ENCODE data around the gene ANKK1. TPM values are rescaled to one million over a fixed set of nuclear protein-coding genes. Genes with fewer than 3 reads are reported as not detected.

The ANKK1 gene
- 1 to 10 TPM in 3 of 4 donors, under 1 TPM in 1; 0.30 to 2.1 (median 1.7) TPM for total RNA-seq

GRCh38 chr11:113387605-113388211, at the start of gene ANKK1:
Gene ANKK1 (plus strand): TSS chr11:113387779. CDS start chr11:113387885, 106 bp downstream.
- peaks cover 0 to 29% of the 10 kb centered on the region in 2 donors for H3K27me3 ChIP-seq
- TF ChIP-seq EP300 (IDR thresholded peaks at IDR 0.05) (no peak), POLR2A (IDR thresholded peaks at IDR 0.05) (no peak), CTCF (IDR thresholded peaks at IDR 0.05) (no peak)
- DNase-seq (ENCODE audit: low spot score in 2 of 2): no peak
- 13 to 14% methylated on average over 15 to 22 of the region's 46 CpGs for WGBS, 2 donors
- peaks cover 0 to 8% (median 0%) of the 10 kb centered on the region in 4 donors for H3K4me1 ChIP-seq
- peaks cover 0 to 11% (median 0%) of the 10 kb centered on the region in 3 donors for H3K36me3 ChIP-seq
- H3K4me3 ChIP-seq: peak within 1 kb of the TSS in 1 of 4 donors; percentile 4
- no peaks in the 10 kb centered on the region for H3K9me3 ChIP-seq
- H3K27ac ChIP-seq: no peak within 1 kb of the TSS

- no peaks in the 10 kb centered on the region for H3K27me3 ChIP-seq
- H3K9me3 ChIP-seq: peaks cover 0 to 4% (median 0%) of the 10 kb centered on the region in 4 donors
- no peak overlapping the region for H3K4me3 ChIP-seq
- no peak for DNase-seq (ENCODE audit: low spot score in 2 of 2)
- H3K36me3 ChIP-seq: peaks cover 0 to 99% (median 10%) of the 10 kb centered on the region in 3 donors
- WGBS, 2 donors: 58 to 61% methylated on average over 4 of the region's 4 CpGs
- H3K4me1 ChIP-seq: no peaks in the 10 kb centered on the region
- TF ChIP-seq POLR2A (IDR thresholded peaks at IDR 0.05) (no peak), CTCF (IDR thresholded peaks at IDR 0.05) (no peak), EP300 (IDR thresholded peaks at IDR 0.05) (no peak)
- H3K27ac ChIP-seq: no peak overlapping the region
Observed at GRCh38 chr11:113338730-113339129, 48.8 kb upstream of the ANKK1 start.

- no peak for DNase-seq (ENCODE audit: low spot score in 2 of 2)
- 64 to 65% methylated on average over 6 of the region's 6 CpGs for WGBS, 2 donors
- Histone ChIP-seq H3K27me3 (no peaks in the 10 kb centered on the region), H3K36me3 (peaks cover 0 to 97% (median 10%) of the 10 kb centered on the region in 3 donors), H3K4me3 (no peak overlapping the region), H3K27ac (no peak overlapping the region), H3K4me1 (no peaks in the 10 kb centered on the region), H3K9me3 (peaks cover 0 to 4% (median 0%) of the 10 kb centered on the region in 4 donors)
- TF ChIP-seq EP300 (IDR thresholded peaks at IDR 0.05) (no peak), CTCF (IDR thresholded peaks at IDR 0.05) (no peak), POLR2A (IDR thresholded peaks at IDR 0.05) (no peak)
Observed at GRCh38 chr11:113339929-113340589, 47.5 kb upstream of the ANKK1 start.

- TF ChIP-seq CTCF (IDR thresholded peaks at IDR 0.05) (no peak), EP300 (IDR thresholded peaks at IDR 0.05) (no peak), POLR2A (IDR thresholded peaks at IDR 0.05) (no peak)
- H3K27ac ChIP-seq: no peak overlapping the region
- no peaks in the 10 kb centered on the region for H3K27me3 ChIP-seq
- H3K9me3 ChIP-seq: peaks cover 0 to 1% (median 0%) of the 10 kb centered on the region in 4 donors
- WGBS, 2 donors: 69 to 73% methylated on average over 10 of the region's 10 CpGs
- peaks cover 0 to 95% (median 10%) of the 10 kb centered on the region in 3 donors for H3K36me3 ChIP-seq
- DNase-seq (ENCODE audit: low spot score in 2 of 2): no peak
- H3K4me1 ChIP-seq: no peaks in the 10 kb centered on the region
- no peak overlapping the region for H3K4me3 ChIP-seq
Observed at GRCh38 chr11:113341388-113342165, 46.0 kb upstream of the ANKK1 start.
